Measurements from ENCODE around the gene PHLDA3.

Gene PHLDA3

GRCh38 chr1:201487742-201488141 lies 18.8 kb upstream of the PHLDA3 start:
- in situ Hi-C loops (cut with MboI; ENCODE audit: low sequenced_read_pairs, unreplicated experiment), result no loop called here
- TF ChIP-seq CTCF (IDR thresholded peaks at IDR 0.05; ENCODE audit: borderline replicate concordance, control extremely low read depth, extremely low read depth, insufficient read depth, missing control alignments), result no peak

GRCh38 chr1:201486187-201486586 lies 17.2 kb upstream of the PHLDA3 start:
- no peak for TF ChIP-seq CTCF (IDR thresholded peaks at IDR 0.05; ENCODE audit: borderline replicate concordance, control extremely low read depth, extremely low read depth, insufficient read depth, missing control alignments)

More at GRCh38 chr1:201487742-201488141, 18.8 kb upstream of the PHLDA3 start:
- DNase-seq (ENCODE audit: low spot score), result no peak

GRCh38 chr1:201485184-201485774 lies 16.3 kb upstream of the PHLDA3 start:
- in situ Hi-C loops (cut with MboI; ENCODE audit: low sequenced_read_pairs, unreplicated experiment), result no loop called here
- DNase-seq (ENCODE audit: low spot score), result no peak
- no peak for TF ChIP-seq CTCF (IDR thresholded peaks at IDR 0.05; ENCODE audit: borderline replicate concordance, control extremely low read depth, extremely low read depth, insufficient read depth, missing control alignments)

More at GRCh38 chr1:201486187-201486586, 17.2 kb upstream of the PHLDA3 start:
- in situ Hi-C loops (cut with MboI; ENCODE audit: low sequenced_read_pairs, unreplicated experiment), result no loop called here
- no peak for DNase-seq (ENCODE audit: low spot score)

GRCh38 chr1:201483373-201483949 lies 14.5 kb upstream of the PHLDA3 start:
- no peak for TF ChIP-seq CTCF (IDR thresholded peaks at IDR 0.05; ENCODE audit: borderline replicate concordance, control extremely low read depth, extremely low read depth, insufficient read depth, missing control alignments)
- DNase-seq (ENCODE audit: low spot score), result no peak
- in situ Hi-C loops (cut with MboI; ENCODE audit: low sequenced_read_pairs, unreplicated experiment), result no loop called here

GRCh38 chr1:201482755-201483154 lies 13.8 kb upstream of the PHLDA3 start:
- in situ Hi-C loops (cut with MboI; ENCODE audit: low sequenced_read_pairs, unreplicated experiment), result no loop called here
- TF ChIP-seq CTCF (IDR thresholded peaks at IDR 0.05; ENCODE audit: borderline replicate concordance, control extremely low read depth, extremely low read depth, insufficient read depth, missing control alignments), result no peak
- DNase-seq (ENCODE audit: low spot score), result peak; percentile 74

- in situ Hi-C loops (cut with MboI; ENCODE audit: low sequenced_read_pairs, unreplicated experiment), result no loop called here
These were observed 12.9 kb upstream of the PHLDA3 start for GRCh38 chr1:201481761-201482493.

More at GRCh38 chr1:201481761-201482493, 12.9 kb upstream of the PHLDA3 start:
- TF ChIP-seq CTCF (IDR thresholded peaks at IDR 0.05; ENCODE audit: borderline replicate concordance, control extremely low read depth, extremely low read depth, insufficient read depth, missing control alignments), result peak; percentile 96
- DNase-seq (ENCODE audit: low spot score), result peak; percentile 91
